ENCODE measurements around the gene SPDYE3.
"Not testable (repeated sequence)": the region's sequence is repeated elsewhere in the genome, so short reads cannot be mapped to it uniquely, and the experiment has no call there.

Gene SPDYE3

DNA sequence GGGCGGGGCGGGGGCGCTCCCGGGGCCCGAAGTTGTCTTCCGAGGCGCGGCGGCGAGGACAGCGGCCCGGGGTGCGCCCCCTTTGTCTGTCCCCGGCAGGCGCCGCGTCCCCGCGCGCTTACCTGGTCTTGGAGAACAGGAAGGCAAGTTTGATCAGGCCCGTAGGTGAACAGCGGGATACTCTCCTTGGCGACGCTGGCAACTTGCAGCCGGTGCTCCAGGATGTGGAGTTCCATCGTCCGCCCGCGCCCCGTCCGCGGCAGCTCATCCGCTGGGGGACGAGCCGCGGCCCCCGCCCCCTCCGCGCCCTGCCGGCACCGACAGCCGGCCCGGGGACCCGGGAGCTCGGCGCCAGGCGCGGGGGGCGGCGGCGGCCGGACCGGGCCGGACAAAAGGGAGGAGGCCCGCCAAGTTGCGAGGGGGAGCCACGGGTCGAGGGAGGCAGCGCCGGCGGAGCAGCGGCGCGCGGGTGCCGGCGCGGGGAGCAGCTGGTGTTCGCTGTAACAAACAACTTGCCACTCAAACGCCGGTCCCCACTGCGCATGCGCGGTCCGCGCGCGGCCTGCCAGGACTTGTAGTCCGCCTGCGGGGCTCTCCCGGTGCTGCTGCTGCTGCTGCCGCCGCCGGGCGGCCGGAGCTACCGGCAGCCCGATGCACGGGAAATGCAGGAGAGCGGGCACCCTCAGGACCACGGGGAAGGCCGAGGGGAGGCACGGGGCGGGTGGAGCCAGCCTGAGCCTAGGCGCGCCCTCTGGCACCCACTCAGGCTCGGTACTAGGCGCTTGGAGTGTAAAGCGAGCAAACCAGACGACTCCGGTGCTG is 35.6 kb upstream of the SPDYE3 start:
- peak overlapping the region; percentile 65 for H3K4me3 ChIP-seq (ENCODE audit: low read depth, low read length)
- TF ChIP-seq, protein P1, sequence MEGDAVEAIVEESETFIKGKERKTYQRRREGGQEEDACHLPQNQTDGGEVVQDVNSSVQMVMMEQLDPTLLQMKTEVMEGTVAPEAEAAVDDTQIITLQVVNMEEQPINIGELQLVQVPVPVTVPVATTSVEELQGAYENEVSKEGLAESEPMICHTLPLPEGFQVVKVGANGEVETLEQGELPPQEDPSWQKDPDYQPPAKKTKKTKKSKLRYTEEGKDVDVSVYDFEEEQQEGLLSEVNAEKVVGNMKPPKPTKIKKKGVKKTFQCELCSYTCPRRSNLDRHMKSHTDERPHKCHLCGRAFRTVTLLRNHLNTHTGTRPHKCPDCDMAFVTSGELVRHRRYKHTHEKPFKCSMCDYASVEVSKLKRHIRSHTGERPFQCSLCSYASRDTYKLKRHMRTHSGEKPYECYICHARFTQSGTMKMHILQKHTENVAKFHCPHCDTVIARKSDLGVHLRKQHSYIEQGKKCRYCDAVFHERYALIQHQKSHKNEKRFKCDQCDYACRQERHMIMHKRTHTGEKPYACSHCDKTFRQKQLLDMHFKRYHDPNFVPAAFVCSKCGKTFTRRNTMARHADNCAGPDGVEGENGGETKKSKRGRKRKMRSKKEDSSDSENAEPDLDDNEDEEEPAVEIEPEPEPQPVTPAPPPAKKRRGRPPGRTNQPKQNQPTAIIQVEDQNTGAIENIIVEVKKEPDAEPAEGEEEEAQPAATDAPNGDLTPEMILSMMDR (IDR thresholded peaks at IDR 0.05; ENCODE audit: borderline replicate concordance, insufficient read depth, low read depth, low read length) = peak; percentile 36; the same call in 1 of the 2 replicates

DNA sequence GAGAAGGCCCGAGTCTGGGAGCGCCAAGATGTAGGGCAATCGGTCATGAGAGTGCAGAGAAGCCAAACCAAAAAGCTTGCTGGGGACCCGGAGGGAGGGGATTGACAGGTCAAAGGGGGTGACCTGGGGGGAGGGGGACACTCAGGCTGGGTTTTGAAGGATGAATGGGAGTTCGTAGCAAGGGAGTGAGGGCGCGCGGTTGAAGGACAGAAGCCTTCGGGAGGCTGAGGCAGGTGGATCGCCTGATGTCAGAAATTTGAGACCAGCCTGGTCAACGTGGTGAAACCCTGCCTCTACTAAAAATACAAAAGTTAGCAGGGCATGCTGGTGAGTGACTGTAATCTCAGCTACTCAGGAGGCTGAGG is 35.0 kb upstream of the SPDYE3 start:
- H3K4me3 ChIP-seq (ENCODE audit: low read depth, low read length) = peak overlapping the region; percentile 65

DNA sequence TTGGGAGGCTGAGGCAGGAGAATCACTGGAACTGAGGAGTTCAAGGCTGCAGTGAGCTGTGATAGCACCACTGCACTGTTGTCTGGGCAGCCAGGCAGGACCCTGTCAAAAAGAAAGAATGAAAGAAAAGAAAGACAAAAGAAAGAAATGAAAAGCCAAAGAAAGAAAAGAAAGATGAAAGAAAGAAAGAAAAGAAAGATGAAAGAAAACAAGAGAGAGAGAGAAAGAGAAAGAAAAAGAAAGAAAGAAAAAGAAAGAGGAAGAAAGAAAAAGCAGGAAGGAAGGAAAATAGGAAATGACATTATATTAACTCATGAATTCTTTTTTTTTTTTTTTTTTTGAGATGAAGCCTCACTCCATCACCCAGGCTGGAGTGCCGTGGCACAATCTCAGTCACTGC is 32.4 kb upstream of the SPDYE3 start:
- no peak overlapping the region for H3K4me3 ChIP-seq (ENCODE audit: low read depth, low read length)
- TF ChIP-seq, protein P1 (IDR thresholded peaks at IDR 0.05; ENCODE audit: borderline replicate concordance, insufficient read depth, low read depth, low read length) = no peak

DNA sequence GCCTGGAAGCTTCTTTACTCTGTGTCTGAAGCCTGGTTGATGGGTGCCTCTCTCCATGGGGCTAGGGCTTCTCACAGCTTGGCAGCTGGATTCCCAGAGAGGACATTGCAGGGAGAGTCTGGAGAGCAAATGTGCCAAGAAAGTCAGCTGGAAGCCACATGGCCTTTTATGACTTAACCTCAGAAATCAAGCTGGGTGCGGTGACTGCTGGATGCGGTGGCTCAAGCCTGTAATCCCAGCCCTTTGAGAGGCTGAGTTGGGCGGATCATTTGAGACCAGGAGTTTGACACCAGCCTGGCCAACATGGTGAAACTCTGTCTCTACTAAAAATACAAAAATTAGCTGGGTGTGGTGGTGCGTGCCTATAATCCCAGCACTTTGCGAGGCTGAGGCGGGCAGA is 31.4 kb upstream of the SPDYE3 start:
- not testable (repeated sequence) for H3K4me3 ChIP-seq (ENCODE audit: low read depth, low read length)

DNA sequence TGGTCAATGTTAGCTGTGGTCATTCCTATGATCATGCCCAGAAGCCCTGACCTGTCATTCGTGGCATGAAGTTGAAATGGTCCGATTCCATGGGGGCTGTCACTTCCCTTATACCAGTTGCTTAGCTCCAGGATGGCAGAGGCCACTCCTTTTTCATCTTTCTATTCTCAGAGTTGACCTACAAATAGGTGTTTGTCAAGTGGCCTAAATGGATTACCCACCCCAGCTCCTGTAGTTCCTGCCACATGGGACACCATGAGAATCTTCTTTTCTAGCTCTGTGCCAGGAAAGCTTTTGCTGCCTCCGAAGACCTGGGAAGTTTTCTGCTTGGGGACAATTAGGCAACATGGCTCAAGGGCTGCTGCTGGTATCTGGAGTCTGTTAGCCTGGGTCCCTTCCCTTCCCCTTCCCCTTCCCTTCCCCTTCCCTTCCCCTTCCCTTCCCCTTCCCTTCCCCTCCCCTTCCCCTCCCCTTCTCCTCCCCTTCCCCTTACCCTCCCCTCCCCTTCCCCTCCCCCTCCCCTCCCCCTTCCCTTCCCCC is 25.4 kb upstream of the SPDYE3 start:
- H3K4me3 ChIP-seq (ENCODE audit: low read depth, low read length) = not testable (repeated sequence)

DNA sequence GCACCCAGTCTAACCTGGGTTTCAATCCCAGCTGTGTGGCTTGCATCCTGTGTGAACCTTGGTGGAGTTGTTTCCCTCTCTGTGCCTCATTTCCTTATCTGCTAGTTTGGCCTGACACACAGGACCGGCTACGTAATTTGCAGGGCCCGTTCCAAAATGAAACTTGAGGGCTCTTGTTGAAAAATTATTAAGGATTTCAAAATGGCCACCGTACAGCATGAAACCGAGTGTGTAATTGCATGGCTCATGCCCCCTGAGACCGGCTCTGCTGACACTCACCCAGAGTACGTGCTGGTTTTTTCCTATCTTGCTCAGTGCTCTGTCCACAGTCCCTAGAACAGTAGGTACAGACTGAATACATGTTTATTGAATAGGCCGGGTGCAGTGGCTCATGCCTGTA is 24.4 kb upstream of the SPDYE3 start:
- not testable (repeated sequence) for H3K4me3 ChIP-seq (ENCODE audit: low read depth, low read length)

DNA sequence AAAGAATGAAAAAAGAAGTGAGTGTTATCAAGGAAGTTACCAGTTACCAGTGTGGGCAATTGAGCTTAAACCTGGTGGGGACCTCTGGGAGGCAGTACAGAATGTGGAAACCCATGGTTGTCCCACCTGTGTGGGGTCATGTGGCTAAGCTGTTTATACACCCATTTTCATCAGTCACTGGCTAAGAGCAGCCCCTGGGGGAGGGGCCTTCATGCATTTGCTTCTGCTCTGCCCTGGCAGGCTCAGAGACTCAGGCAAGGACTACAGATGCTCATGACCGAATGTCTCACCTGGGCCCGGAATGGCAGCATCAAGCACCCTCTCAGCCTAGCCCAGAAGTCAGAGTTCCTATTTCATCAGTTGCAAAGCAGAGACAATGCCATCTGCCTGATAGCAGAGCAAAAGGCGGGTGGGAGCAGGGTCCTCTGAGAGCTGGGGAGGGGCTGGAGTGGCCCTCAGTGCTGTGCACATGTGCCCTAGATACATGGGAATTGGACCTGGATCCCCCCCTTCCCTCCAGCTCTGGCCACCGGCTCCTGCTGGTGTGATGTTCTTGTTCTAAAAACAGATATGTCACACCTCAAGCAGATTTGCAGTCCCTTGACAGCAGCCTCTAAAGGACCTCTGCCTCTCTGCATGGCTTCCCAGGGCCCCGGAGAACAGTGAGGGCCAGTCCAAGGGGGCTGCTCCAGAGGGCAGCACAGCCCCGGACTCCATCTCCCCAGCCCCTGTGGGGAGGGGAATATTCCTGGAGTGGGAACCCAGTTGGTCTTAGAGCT is 20.1 kb upstream of the SPDYE3 start:
- not testable (repeated sequence) for H3K4me3 ChIP-seq (ENCODE audit: low read depth, low read length)

DNA sequence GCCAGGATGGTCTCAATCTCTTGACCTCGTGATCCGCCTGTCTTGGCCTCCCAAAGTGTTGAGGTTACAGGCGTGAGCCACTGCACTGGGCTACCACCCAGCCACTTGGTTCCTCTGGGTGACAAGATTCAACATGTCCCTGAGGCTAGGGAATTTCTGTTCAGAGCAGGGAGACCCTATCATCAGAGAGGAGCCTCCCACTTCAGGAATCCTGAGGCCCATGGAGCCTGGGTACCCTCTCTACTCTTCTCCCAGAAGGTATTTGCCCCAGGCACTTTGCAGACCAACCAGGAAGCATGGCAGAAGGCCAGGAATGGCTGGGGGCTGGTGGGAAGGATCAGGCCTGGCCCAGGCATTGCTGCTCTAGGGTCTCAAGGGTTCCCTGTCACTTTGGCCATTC is 19.2 kb upstream of the SPDYE3 start:
- H3K4me3 ChIP-seq (ENCODE audit: low read depth, low read length) = not testable (repeated sequence)

DNA sequence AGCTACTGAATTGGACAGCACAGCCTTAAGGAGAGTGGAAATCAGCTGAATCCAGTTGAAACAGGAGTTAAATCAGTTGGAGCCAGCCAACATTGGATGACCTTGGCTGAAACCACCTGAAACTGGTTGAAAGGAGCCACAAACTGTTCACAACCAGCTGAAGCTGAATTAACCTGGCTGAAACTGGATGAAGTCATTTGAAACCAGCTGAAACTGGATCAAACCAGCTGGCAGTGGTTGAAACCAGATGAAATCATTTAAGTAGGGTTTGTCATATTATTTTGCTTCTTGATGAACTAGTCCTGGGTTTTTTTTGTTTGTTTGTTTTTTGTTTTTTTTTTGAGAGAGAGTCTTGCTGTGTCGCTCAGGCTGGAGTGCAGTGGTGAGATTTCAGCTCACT is 15.3 kb upstream of the SPDYE3 start:
- H3K4me3 ChIP-seq (ENCODE audit: low read depth, low read length) = not testable (repeated sequence)

DNA sequence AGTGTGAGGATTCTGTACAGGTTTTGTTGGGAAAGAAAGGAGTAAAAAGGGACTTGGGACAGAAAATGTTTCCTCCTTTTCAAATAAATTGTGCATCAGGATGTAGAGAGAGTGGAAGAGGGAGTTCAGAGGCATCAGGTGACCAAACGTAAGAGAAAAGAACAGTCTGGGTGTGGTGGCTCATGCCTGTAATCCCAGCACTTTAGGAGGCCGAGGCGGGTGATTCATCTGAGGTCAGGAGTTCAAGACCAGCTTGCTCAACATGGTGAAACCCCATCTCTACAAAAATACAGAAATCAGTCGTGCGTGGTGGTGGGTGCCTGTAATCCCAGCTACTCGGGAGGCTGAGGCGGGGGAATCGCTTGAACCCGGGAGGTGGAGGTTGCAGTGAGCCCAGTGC is 12.2 kb upstream of the SPDYE3 start:
- H3K4me3 ChIP-seq (ENCODE audit: low read depth, low read length) = not testable (repeated sequence)

DNA sequence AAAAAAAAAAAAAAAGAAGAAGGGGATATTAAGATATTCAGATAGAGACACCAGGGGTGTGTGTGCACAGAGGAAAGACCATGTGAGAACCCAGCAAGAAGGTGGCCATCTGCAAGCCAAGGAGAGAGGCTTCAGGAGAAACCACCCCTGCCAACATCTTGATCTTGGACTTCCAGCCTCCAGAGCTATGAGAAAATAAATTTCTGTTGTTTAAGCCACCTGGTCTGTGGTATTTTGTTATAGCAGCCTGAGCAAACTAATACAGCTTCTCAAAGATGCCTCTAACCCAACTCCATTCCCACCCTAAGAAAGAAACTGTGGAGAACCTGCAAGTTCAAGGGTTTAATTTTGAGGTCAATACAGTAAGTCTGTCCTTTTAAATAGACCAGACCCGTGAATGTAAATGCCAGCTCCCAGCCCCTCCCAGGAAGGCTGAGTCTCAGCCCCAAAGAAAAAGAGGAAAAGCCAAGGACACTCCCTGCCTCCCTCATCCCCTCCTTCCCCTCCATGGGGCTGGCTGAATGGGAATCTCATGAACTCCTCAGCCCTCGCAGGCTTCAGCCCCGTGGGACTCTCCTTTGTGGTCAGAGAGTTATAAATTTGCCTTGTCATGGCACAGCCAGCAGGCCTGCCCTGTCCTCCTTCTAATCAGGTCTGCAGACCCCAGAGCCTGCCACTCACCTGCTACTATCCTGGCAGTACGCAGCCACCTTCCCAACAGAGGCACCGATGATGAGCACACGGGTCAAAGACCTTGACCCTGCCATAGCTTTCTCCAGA is 9.5 kb upstream of the SPDYE3 start:
- H3K4me3 ChIP-seq (ENCODE audit: low read depth, low read length) = not testable (repeated sequence)

DNA sequence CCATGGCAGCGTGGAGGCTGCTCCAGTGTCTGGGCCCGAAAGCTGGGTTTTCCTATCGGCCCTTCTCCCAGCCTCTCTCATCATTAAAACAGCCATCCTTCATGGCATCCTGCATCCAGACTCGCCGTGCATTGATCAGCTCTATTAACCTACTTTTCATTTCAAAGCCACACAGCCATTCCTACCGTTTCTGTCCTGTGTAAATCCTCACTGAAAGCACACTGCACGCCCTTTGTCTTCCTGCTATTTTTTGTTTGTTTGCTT is 8.9 kb upstream of the SPDYE3 start:
- not testable (repeated sequence) for H3K4me3 ChIP-seq (ENCODE audit: low read depth, low read length)

DNA sequence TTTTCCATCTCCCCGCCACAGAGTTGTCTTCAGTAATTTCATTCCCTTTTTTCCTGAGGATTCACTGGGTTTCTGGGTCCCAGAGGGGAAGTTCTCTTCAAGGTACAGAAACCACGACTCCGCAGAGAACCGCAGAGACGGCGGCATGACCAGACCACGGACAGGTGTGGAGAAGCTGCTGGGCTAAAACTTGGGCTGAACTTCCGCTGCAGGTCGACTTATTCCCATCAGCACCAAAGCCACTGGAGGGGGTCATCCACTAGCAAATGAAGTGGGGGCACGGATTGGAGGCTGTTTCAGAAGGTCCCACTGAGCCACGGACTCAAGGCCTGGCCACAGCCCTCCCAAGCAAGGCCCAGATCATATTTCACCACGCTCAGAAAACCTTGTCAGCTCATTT is 3.0 kb upstream of the SPDYE3 start:
- H3K4me3 ChIP-seq (ENCODE audit: low read depth, low read length) = not testable (repeated sequence)

DNA sequence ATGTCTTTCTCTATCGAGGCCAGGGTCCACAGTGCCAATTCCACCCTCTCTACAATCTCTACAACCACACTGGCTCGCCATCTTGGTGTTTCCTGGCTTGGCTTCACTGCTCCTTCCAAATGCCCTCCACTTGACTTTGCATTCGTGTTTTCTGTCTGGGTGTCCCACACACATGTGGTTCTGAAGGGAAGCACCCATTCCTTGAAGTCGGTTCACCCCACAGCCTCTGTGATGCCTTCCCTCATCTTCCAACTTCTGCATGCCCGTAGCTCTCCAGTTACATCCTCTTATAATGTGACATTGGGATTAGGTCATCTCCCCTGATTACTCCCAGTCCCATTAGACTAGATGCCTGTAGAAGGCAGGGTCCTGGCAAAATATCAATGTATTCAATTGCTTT is 10.8 kb downstream of the SPDYE3 start:
- H3K4me3 ChIP-seq (ENCODE audit: low read depth, low read length) = not testable (repeated sequence)

DNA sequence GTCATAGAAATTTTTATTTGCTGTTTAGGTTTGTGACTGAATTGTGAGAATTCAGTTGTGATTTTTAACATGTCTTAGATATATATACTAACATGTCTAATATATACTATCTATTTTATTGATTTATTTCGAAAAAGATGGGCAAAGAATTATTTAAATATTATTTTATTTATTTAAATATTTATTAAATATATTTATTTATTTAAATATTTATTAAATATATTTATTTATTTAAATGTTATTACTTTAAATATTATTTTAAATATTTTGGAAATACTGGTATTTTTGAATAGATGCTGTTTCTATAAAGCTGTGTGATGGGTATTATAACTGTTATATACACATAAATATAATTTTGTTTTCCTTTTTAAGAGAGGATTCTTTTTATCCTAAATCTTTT is 14.1 kb downstream of the SPDYE3 start:
- not testable (repeated sequence) for H3K4me3 ChIP-seq (ENCODE audit: low read depth, low read length)

DNA sequence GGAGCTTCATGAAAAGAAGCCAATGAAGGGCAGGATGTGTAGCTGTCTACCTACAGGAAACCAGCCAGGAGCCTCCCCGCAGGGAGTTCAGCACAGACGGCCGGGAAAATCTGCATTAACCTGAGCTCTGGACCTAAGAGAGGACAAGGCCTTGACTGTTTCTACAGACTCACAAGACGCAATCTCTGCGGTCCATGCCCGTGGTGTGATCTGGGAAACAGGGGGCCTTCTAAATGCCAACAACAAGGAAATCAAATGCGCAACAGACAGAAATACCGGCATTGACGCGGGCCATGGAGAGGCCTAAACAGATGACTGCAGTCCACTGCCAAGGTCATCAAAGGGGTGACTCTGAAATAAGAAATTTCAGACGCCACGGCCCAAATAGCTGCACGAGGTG is 16.7 kb downstream of the SPDYE3 start:
- H3K4me3 ChIP-seq (ENCODE audit: low read depth, low read length) = not testable (repeated sequence)

DNA sequence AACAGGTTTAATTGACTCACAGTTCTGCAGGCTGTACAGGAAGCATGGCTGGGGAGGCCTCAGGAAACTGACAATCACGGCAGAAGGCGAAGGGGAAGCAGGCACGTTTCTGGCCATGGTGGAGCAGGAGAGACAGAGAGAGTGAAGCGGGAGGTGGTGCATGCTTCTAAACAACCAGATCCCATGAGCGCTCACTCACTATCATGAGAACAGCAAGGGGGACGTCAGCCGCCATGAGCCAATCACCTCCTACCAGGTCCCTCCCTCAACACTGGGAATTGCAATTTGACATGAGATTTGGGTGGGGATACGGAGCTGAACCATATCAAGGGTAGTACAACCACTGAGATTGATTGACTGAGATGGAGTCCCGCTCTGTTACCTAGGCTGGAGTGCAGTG is 18.2 kb downstream of the SPDYE3 start:
- H3K4me3 ChIP-seq (ENCODE audit: low read depth, low read length) = not testable (repeated sequence)

DNA sequence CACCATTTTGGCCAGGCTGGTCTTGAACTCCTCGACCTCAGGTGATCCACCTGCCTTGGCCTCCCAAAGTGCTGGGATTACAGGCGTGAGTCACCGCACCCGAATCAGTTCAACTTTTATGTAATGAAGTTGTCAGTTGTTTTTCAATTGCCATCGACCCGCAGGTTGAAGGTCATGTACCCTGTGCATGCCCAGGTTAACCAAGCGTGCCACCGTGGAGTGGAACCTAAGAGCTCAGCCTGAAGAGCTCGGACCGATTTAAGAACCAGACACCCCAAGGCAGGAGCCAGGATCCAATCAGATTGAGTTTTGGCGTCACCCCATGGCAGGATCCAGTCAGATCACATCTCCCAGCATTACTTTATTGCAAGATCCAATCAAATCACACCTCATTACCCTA is 19.4 kb downstream of the SPDYE3 start:
- not testable (repeated sequence) for H3K4me3 ChIP-seq (ENCODE audit: low read depth, low read length)
